Adrenal gland (tissue), 5 donors: Measurements from ENCODE around the gene TAF1B.

Experiments used
- CTCF ChIP-seq, 6 experiments: fragments of 450-650 bp in 4 of 6; fragments of 200-600 bp in 2 of 6; sonication (generic) in 1 of 6; IDR thresholded peaks; 1 replicate in 5 of 6; 2 replicates in 1 of 6; pipeline versions ENCODE4 v1.5.1 to v1.8.0; 2016 to 2021; ENCODE audit warnings: antibody characterized with exemption in 6 of 6, mild to moderate bottlenecking in 2 of 6, moderate library complexity in 1 of 6
- POLR2A ChIP-seq, 2 donors: fragments of 450-650 bp; IDR thresholded peaks; one replicate each; pipeline ENCODE4 v1.6.1; 2017; ENCODE audit warnings: antibody characterized with exemption in 2 of 2, mild to moderate bottlenecking in 2 of 2, moderate library complexity in 1 of 2
- donor health status: DM: no; HTN: no; CAD: no.

- no peak for TF ChIP-seq CTCF (IDR thresholded peaks at IDR 0.05)
- TF ChIP-seq POLR2A (IDR thresholded peaks at IDR 0.05) = no peak
Measured at GRCh38 chr2:9937258-9937657, 94.0 kb downstream of the TAF1B start.
